HepG2 (cell line): ENCODE data around the gene TAF1D. TPM values are rescaled to one million over a fixed set of nuclear protein-coding genes. Genes with fewer than 3 reads are reported as not detected.

Source experiments
- ATAC-seq: fragments of 200-7000 bp; cut with Tn5 transposase; 3 replicates; pipeline ENCODE4 v1.9.1; 2020; ENCODE audit warnings: mild to moderate bottlenecking, moderate library complexity
- BruUV-seq: library from RNA; stranded (reverse); fragments of 400-500 nt; replicated peaks from 2 replicates; lab custom pipeline; 2021; lab: Mats Ljungman, UMichigan
- CTCF ChIA-PET: fragments of 300-600 bp; formaldehyde crosslinking; extraction: SDS; loops from one replicate; lab custom pipeline; 2021; ENCODE audit warnings: low total read pairs, inconsistent platforms, low intra/inter-chr PET ratio; lab: Yijun Ruan, JAX
- POLR2A ChIA-PET: fragments of 350-600 bp; sonication (Branson Sonifier 250); formaldehyde crosslinking; loops from one replicate; lab custom pipeline; 2020; ENCODE audit warnings: antibody characterized with exemption, inconsistent platforms; lab: Yijun Ruan, JAX
- DNase-seq: peaks from one replicate; pipeline ENCODE4 v3.0.0-alpha.2; 2015; ENCODE audit warnings: low spot score
- FAIRE-seq: peaks from 3 replicates; lab custom pipeline; 2011; peaks lifted over from hg19 to GRCh38; lab: Jason Lieb, UNC
- H2AFZ ChIP-seq: one replicate; pipeline ENCODE4 v1.6.1; 2011; ENCODE audit warnings: low read length, inconsistent platforms
- H3K27ac ChIP-seq: fragments of 300-600 bp; 3 replicates; pipeline ENCODE4 v1.8.0; 2011; ENCODE audit warnings: mixed run types, mild to moderate bottlenecking, mixed read lengths, low read length, inconsistent platforms; ENCODE audit not compliant: insufficient read depth; ENCODE audit errors: extremely low read length
- H3K27me3 ChIP-seq, 2 experiments: fragments of 200-600 bp in 1 of 2; 2 replicates in 1 of 2; 3 replicates in 1 of 2; pipeline versions ENCODE4 v1.6.0 to v1.8.0; 2011; ENCODE audit warnings: low read length in 2 of 2, mild to moderate bottlenecking in 2 of 2, moderate library complexity in 2 of 2, inconsistent platforms in 1 of 2; ENCODE audit not compliant: insufficient read depth in 2 of 2, control insufficient read depth in 1 of 2
- H3K36me3 ChIP-seq, 2 experiments: fragments of 200-600 bp in 1 of 2; replicated peaks in 1 of 2; 2 replicates in 1 of 2; 3 replicates in 1 of 2; pipeline versions ENCODE4 v1.5.1 to v1.8.0; 2011; ENCODE audit warnings: low read length in 2 of 2, inconsistent platforms in 1 of 2; ENCODE audit not compliant: insufficient read depth in 2 of 2, control insufficient read depth in 1 of 2
- H3K4me1 ChIP-seq: 2 replicates; pipeline ENCODE4 v1.5.1; 2012; ENCODE audit warnings: low read length, inconsistent platforms; ENCODE audit not compliant: insufficient read depth
- H3K4me2 ChIP-seq: 2 replicates; pipeline ENCODE4 v1.6.0; 2011; ENCODE audit warnings: low read depth, low read length, inconsistent platforms
- H3K4me3 ChIP-seq, 3 experiments: fragments of 200-600 bp in 1 of 3; sonication (generic), shearing (Covaris generic) in 1 of 3; replicated peaks in 1 of 3; 2 replicates each; pipeline ENCODE4 v1.5.1; 2011 to 2016; ENCODE audit warnings: low read length in 3 of 3, inconsistent platforms in 2 of 3, low read depth in 2 of 3, mild to moderate bottlenecking in 2 of 3, control low read depth in 1 of 3, mixed read lengths in 1 of 3; ENCODE audit not compliant: insufficient read depth in 1 of 3
- H3K79me2 ChIP-seq: one replicate; pipeline ENCODE4 v1.6.1; 2011; ENCODE audit warnings: low read length, inconsistent platforms; ENCODE audit not compliant: insufficient read depth
- H3K9ac ChIP-seq: 2 replicates; pipeline ENCODE4 v1.6.0; 2011; ENCODE audit warnings: mild to moderate bottlenecking, low read depth, low read length, inconsistent platforms; ENCODE audit not compliant: insufficient read depth
- H3K9me3 ChIP-seq: 2 replicates; pipeline ENCODE4 v1.5.1; 2012; ENCODE audit warnings: mild to moderate bottlenecking, low read length
- H4K20me1 ChIP-seq: 2 replicates; pipeline ENCODE4 v1.6.0; 2011; ENCODE audit warnings: inconsistent platforms, mild to moderate bottlenecking, low read length, moderate library complexity; ENCODE audit not compliant: insufficient read depth
- GTF2F1 ChIP-seq: fragments of 150-350 bp; IDR thresholded peaks from 2 replicates; pipeline ENCODE4 v1.6.1; 2014; ENCODE audit warnings: low read length
- KDM2A ChIP-seq: sonication (generic); formaldehyde crosslinking; IDR thresholded peaks from 2 replicates; pipeline ENCODE4 v1.4.0; 2020; ENCODE audit warnings: low read depth, missing genetic modification reagents, borderline replicate concordance
- MAFF ChIP-seq: IDR thresholded peaks from 2 replicates; pipeline ENCODE4 v1.6.1; 2011; ENCODE audit warnings: low read depth, low read length, improper control_type of control experiment
- MAFK ChIP-seq, 2 experiments: IDR thresholded peaks in 1 of 2; conservative IDR thresholded peaks in 1 of 2; 2 replicates each; pipeline ENCODE4 v1.6.1; 2011; ENCODE audit warnings: improper control_type of control experiment in 2 of 2, low read length in 2 of 2
- PAF1 ChIP-seq: IDR thresholded peaks from 2 replicates; pipeline ENCODE4 v1.6.1; 2016; ENCODE audit warnings: missing genetic modification reagents, missing compliant biosample characterization
- RBM22 ChIP-seq: fragments of 200-400 bp; formaldehyde crosslinking; optimal IDR thresholded peaks from 2 replicates; pipeline ENCODE3; 2017; ENCODE audit warnings: mild to moderate bottlenecking, low read length, moderate library complexity
- THYN1 ChIP-seq: sonication (generic); formaldehyde crosslinking; IDR thresholded peaks from 2 replicates; pipeline ENCODE4 v1.8.1; 2023; ENCODE audit warnings: low read depth, mild to moderate bottlenecking, moderate library complexity, missing genetic modification reagents, borderline replicate concordance
- YEATS4 ChIP-seq: sonication (generic); formaldehyde crosslinking; IDR thresholded peaks from 2 replicates; pipeline ENCODE4 v1.4.0; 2020; ENCODE audit warnings: missing genetic modification reagents, borderline replicate concordance
- ZNF207 ChIP-seq: fragments of 450-650 bp; IDR thresholded peaks from 2 replicates; pipeline ENCODE4 v1.6.1; 2016; ENCODE audit warnings: antibody characterized with exemption, borderline replicate concordance
- ZNF510 ChIP-seq: sonication (generic); formaldehyde crosslinking; IDR thresholded peaks from 2 replicates; pipeline ENCODE4 v1.4.0; 2020; ENCODE audit warnings: low read depth, mild to moderate bottlenecking, missing genetic modification reagents
- WGBS: methylation state at CpG from one replicate; pipeline ENCODE4 v1.1.6; 2017; ENCODE audit warnings: low lambda C conversion rate; 5-methylcytosine and 5-hydroxymethylcytosine counted together
- in situ Hi-C: cut with HindIII; loops from 2 replicates; pipeline ENCODE4 v1.10.0; 2017; ENCODE audit warnings: low pct_unique_long_range_greater_than_20kb; ENCODE audit not compliant: extremely low pct_ligation_motif_present
- intact Hi-C: fragments of 100-400 bp; cut with micrococcal nuclease; formaldehyde crosslinking; loops from one replicate; pipeline ENCODE4 v1.10.0; 2022; ENCODE audit not compliant: unreplicated experiment
- polyA plus RNA-seq, 8 experiments: library from polyadenylated mRNA; depleted of rRNA in 3 of 8; stranded (reverse) in 7 of 8; unstranded in 1 of 8; fragments of >200 nt; fragmentation: Illumina TruSeq in 4 of 8; extraction: Trizol in 4 of 8; gene quantifications; 2 replicates each; pipeline versions ENCODE4 v1.2.1 to v1.2.3, GENCODE V29; 2011 to 2016; ENCODE audit warnings: low read depth in 4 of 8, missing spikeins in 1 of 8, mixed read lengths in 1 of 8; ENCODE audit not compliant: insufficient read depth in 1 of 8
- total RNA-seq, 5 experiments: library from RNA; depleted of rRNA; stranded (reverse); fragments of >200 nt; fragmentation: Illumina TruSeq; extraction: Trizol; gene quantifications; 2 replicates each; pipeline ENCODE4 v1.2.3, GENCODE V29; 2016; ENCODE audit warnings: low read depth in 1 of 5
- TF ChIP-seq, protein P1 (sequence below): sonication (generic); formaldehyde crosslinking; IDR thresholded peaks from 2 replicates; pipeline ENCODE4 v1.8.1; 2022; ENCODE audit warnings: low read depth, mild to moderate bottlenecking, missing genetic modification reagents

The TAF1D gene
- total and polyA plus RNA-seq, 2 of the 13 experiments (the other 11 are each of a cell fraction or from before 2014, with no cell fraction given) = 132 to 207 TPM

GRCh38 chr11:93727985-93728791 is 13.1 kb downstream of the TAF1D start (continued):
- TF ChIP-seq PAF1 (CRISPR knock-in tag) (peak; percentile 60; the same call in 1 of the 2 replicates), RBM22 (peak; percentile 98)

DNA sequence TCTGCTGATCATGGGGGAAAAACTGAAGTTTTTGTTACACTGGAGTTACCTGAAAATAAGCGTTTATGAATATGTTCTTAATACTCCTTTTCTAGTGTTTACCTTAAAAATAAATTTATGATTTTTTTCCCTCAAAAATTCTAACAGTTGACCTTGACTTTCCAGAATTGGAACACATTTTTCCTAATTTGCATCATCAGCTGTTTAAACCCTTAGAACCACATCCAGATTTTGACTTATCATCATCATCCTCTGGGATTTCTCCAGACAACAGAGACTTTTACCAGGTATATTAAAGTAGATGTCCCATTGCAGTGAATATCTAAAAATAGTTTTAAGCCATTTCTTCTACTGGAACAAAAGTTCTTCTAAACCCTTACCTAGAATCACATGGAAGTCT is 17.2 kb downstream of the TAF1D start:
- DNase-seq (no peak), FAIRE-seq (no peak)
- BruUV-seq = no TSS peak

More for the DNA sequence above, 17.2 kb downstream of the TAF1D start:
- Histone ChIP-seq H4K20me1 (peaks cover under 1% of the 10 kb centered on the region; the same call in 1 of the 2 replicates), H3K27me3 (no peaks in the 10 kb centered on the region), H3K79me2 (no peaks in the 10 kb centered on the region), H3K36me3 (peaks cover 2 to 26% of the 10 kb centered on the region in 2 experiments), H3K4me2 (no peak overlapping the region), H2AFZ (no peak overlapping the region), H3K4me3 (no peak overlapping the region), H3K4me1 (no peaks in the 10 kb centered on the region), H3K9ac (no peak overlapping the region), H3K9me3 (no peaks in the 10 kb centered on the region)
- intact Hi-C loops = no loop called here
- WGBS = 97% methylated on average over 1 of the region's 1 CpG
- in situ Hi-C loops = no loop called here
- POLR2A ChIA-PET = no interaction called here
- CTCF ChIA-PET = no interaction called here
- no peak for ATAC-seq
- TF ChIP-seq GTF2F1 = no peak
- TF ChIP-seq ZNF510 (CRISPR knock-in tag) = no peak
- no peak for TF ChIP-seq THYN1 (CRISPR knock-in tag)
- TF ChIP-seq, protein P1, sequence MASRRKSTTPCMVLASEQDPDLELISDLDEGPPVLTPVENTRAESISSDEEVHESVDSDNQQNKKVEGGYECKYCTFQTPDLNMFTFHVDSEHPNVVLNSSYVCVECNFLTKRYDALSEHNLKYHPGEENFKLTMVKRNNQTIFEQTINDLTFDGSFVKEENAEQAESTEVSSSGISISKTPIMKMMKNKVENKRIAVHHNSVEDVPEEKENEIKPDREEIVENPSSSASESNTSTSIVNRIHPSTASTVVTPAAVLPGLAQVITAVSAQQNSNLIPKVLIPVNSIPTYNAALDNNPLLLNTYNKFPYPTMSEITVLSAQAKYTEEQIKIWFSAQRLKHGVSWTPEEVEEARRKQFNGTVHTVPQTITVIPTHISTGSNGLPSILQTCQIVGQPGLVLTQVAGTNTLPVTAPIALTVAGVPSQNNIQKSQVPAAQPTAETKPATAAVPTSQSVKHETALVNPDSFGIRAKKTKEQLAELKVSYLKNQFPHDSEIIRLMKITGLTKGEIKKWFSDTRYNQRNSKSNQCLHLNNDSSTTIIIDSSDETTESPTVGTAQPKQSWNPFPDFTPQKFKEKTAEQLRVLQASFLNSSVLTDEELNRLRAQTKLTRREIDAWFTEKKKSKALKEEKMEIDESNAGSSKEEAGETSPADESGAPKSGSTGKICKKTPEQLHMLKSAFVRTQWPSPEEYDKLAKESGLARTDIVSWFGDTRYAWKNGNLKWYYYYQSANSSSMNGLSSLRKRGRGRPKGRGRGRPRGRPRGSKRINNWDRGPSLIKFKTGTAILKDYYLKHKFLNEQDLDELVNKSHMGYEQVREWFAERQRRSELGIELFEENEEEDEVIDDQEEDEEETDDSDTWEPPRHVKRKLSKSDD = no peak
- peak; percentile 58 to 80; a peak in 3 of 4 replicates for TF ChIP-seq MAFK (conservative IDR thresholded peaks at IDR 0.05 in 1 of 2, IDR thresholded peaks at IDR 0.05 in 1 of 2; ENCODE audit: low read length in 2 of 2)
- no peak for TF ChIP-seq YEATS4 (CRISPR knock-in tag)
- TF ChIP-seq KDM2A (CRISPR knock-in tag) = no peak
- peak; percentile 67 for TF ChIP-seq MAFF
- no peak for TF ChIP-seq ZNF207
- TF ChIP-seq, all 625 proteins: peak for 2
- H3K27ac ChIP-seq = no peak overlapping the region
